Osteoblast (primary cell): ENCODE data around the gene MIGA1. TPM values are rescaled to one million over a fixed set of nuclear protein-coding genes. Genes with fewer than 3 reads are reported as not detected.

Experiments used
- DNase-seq: peaks from one replicate; pipeline ENCODE4 v3.0.0; 2011; ENCODE audit warnings: low spot score, mixed read lengths; ENCODE audit not compliant: insufficient read length; ENCODE audit errors: missing footprints
- H2AFZ ChIP-seq: 2 replicates; pipeline ENCODE4 v1.6.0; 2011; ENCODE audit warnings: mild to moderate bottlenecking, low read length
- H3K27ac ChIP-seq: 2 replicates; pipeline ENCODE4 v1.5.1; 2011; ENCODE audit warnings: mild to moderate bottlenecking, low read depth, low read length, moderate library complexity
- H3K27me3 ChIP-seq: 2 replicates; pipeline ENCODE4 v1.6.0; 2012; ENCODE audit warnings: mild to moderate bottlenecking, control low read depth, inconsistent platforms, low read length, moderate library complexity; ENCODE audit not compliant: insufficient read depth
- H3K36me3 ChIP-seq: 2 replicates; pipeline ENCODE4 v1.5.1; 2011; ENCODE audit warnings: mild to moderate bottlenecking, low read length, control low read depth, moderate library complexity; ENCODE audit not compliant: insufficient read depth
- H3K4me1 ChIP-seq: 2 replicates; pipeline ENCODE4 v1.5.1; 2011; ENCODE audit warnings: mild to moderate bottlenecking, low read length, control low read depth, moderate library complexity; ENCODE audit not compliant: insufficient read depth
- H3K4me2 ChIP-seq: 2 replicates; pipeline ENCODE4 v1.6.0; 2011; ENCODE audit warnings: mild to moderate bottlenecking, low read length; ENCODE audit not compliant: insufficient read depth
- H3K4me3 ChIP-seq: fragments of 200-600 bp; sonication (generic); 3 replicates; pipeline ENCODE4 v1.5.1; 2012; ENCODE audit warnings: mild to moderate bottlenecking, low read length, inconsistent platforms; ENCODE audit not compliant: insufficient read depth
- H3K79me2 ChIP-seq: 2 replicates; pipeline ENCODE4 v1.6.0; 2012; ENCODE audit warnings: mild to moderate bottlenecking, low read length, control low read depth, inconsistent platforms; ENCODE audit not compliant: insufficient read depth
- H3K9me3 ChIP-seq: 2 replicates; pipeline ENCODE4 v1.5.1; 2011; ENCODE audit warnings: low read depth, low read length, control low read depth
- H4K20me1 ChIP-seq: 2 replicates; pipeline ENCODE4 v1.6.0; 2012; ENCODE audit warnings: mild to moderate bottlenecking, low read length, control low read depth; ENCODE audit not compliant: insufficient read depth
- CTCF ChIP-seq: IDR thresholded peaks from 2 replicates; pipeline ENCODE4 v1.5.1; 2011; ENCODE audit warnings: mild to moderate bottlenecking, low read depth, low read length, moderate library complexity; ENCODE audit errors: extremely low read depth
- total RNA-seq: library from RNA; depleted of rRNA; stranded (reverse); fragments of >200 nt; gene quantifications from 2 replicates; pipeline ENCODE4 v1.2.3, GENCODE V29; 2012

MIGA1 gene
- total RNA-seq: 13.8 and 15.9 TPM in 2 replicates

GRCh38 chr1:77779529-77780281 is at the start of gene MIGA1:
MIGA1 (plus strand) TSS chr1:77779649; CDS start chr1:77783253, 3,604 bp downstream.
- Histone ChIP-seq H3K4me1 (peaks cover 13% of the 10 kb centered on the region), H3K27ac (peak within 1 kb of the TSS; percentile 54), H3K4me3 (peak within 1 kb of the TSS; percentile 95), H3K36me3 (peaks cover 4% of the 10 kb centered on the region), H4K20me1 (peaks cover 4% of the 10 kb centered on the region), H3K27me3 (no peaks in the 10 kb centered on the region), H2AFZ (peak within 1 kb of the TSS; percentile 91), H3K4me2 (peak within 1 kb of the TSS; percentile 95), H3K79me2 (peaks cover 53% of the 10 kb centered on the region), H3K9me3 (no peaks in the 10 kb centered on the region)
- TF ChIP-seq CTCF: no peak
- DNase-seq: peak; percentile 89

GRCh38 chr1:77732090-77732489 is 47.4 kb upstream of the MIGA1 start:
- Histone ChIP-seq H3K4me1 (no peaks in the 10 kb centered on the region), H3K36me3 (peaks cover 21% of the 10 kb centered on the region), H3K4me2 (no peak overlapping the region), H3K9me3 (no peaks in the 10 kb centered on the region), H3K27me3 (no peaks in the 10 kb centered on the region), H3K27ac (no peak overlapping the region), H2AFZ (no peak overlapping the region), H3K4me3 (no peak overlapping the region), H4K20me1 (no peaks in the 10 kb centered on the region), H3K79me2 (no peaks in the 10 kb centered on the region)
- no peak for DNase-seq
- TF ChIP-seq CTCF: no peak

- Histone ChIP-seq H4K20me1 (peaks cover 5% of the 10 kb centered on the region), H3K36me3 (peaks cover 4% of the 10 kb centered on the region), H3K27me3 (no peaks in the 10 kb centered on the region), H3K79me2 (peaks cover 25% of the 10 kb centered on the region), H3K9me3 (no peaks in the 10 kb centered on the region), H3K4me1 (no peaks in the 10 kb centered on the region), H3K4me2 (no peak overlapping the region), H3K4me3 (no peak overlapping the region), H2AFZ (no peak overlapping the region), H3K27ac (no peak overlapping the region)
- no peak for DNase-seq
- TF ChIP-seq CTCF: no peak
These were observed 40.2 kb upstream of the MIGA1 start for GRCh38 chr1:77739235-77739634.

- DNase-seq: no peak
- H3K4me2 ChIP-seq: no peak overlapping the region
- H3K4me1 ChIP-seq: no peaks in the 10 kb centered on the region
- H3K4me3 ChIP-seq: no peak overlapping the region
- H4K20me1 ChIP-seq: peaks cover 5% of the 10 kb centered on the region
- H3K79me2 ChIP-seq: peaks cover 35% of the 10 kb centered on the region
- H3K27ac ChIP-seq: no peak overlapping the region
- no peaks in the 10 kb centered on the region for H3K27me3 ChIP-seq
- no peaks in the 10 kb centered on the region for H3K9me3 ChIP-seq
- TF ChIP-seq CTCF: no peak
- peaks cover 4% of the 10 kb centered on the region for H3K36me3 ChIP-seq
- H2AFZ ChIP-seq: no peak overlapping the region
These were observed 38.1 kb upstream of the MIGA1 start for GRCh38 chr1:77741316-77741715.
